ENCODE measurements around the gene ROCK2. TPM values are rescaled to one million over a fixed set of nuclear protein-coding genes. Genes with fewer than 3 reads are reported as not detected.

The ROCK2 gene
- total and polyA plus RNA-seq, 2 of the 13 experiments (the other 11 are each of a cell fraction or from before 2014, with no cell fraction given) = 38.1 to 119 TPM

DNA sequence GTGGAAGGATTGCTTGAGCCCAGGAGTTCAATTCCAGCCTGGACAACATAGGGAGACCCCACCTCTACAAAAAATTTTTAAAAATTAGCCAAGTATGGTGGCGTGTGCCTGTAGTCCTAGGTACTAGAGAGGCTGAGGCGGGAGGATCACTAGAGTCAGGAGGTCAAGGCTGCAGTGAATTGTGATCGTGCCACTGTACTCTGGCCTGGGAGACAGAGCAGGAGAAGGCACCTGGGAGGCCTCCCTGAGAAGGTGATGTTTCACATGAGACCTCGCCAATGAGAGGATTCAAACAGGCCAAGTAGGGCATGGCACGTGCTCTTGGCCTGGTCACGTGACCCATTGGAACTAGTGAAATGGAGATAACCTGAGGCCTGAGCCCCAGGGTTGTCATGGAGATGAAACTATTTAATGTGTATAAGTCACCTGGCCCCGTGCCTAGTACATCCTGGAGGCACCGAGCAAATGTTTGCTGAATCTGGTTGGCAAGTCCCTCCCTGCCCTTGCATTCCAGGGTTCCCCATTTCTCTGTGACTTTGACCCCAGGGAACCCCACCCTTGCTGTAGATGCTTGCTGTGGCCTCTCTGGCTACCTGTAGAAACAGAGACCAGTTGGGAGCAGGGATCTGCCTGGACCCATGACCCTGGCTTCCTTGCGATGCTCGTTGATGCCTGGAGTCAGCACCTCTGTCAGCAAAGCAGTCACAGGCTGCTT lies 26.1 kb upstream of the ROCK2 start (continued):
- TF ChIP-seq, protein P1, sequence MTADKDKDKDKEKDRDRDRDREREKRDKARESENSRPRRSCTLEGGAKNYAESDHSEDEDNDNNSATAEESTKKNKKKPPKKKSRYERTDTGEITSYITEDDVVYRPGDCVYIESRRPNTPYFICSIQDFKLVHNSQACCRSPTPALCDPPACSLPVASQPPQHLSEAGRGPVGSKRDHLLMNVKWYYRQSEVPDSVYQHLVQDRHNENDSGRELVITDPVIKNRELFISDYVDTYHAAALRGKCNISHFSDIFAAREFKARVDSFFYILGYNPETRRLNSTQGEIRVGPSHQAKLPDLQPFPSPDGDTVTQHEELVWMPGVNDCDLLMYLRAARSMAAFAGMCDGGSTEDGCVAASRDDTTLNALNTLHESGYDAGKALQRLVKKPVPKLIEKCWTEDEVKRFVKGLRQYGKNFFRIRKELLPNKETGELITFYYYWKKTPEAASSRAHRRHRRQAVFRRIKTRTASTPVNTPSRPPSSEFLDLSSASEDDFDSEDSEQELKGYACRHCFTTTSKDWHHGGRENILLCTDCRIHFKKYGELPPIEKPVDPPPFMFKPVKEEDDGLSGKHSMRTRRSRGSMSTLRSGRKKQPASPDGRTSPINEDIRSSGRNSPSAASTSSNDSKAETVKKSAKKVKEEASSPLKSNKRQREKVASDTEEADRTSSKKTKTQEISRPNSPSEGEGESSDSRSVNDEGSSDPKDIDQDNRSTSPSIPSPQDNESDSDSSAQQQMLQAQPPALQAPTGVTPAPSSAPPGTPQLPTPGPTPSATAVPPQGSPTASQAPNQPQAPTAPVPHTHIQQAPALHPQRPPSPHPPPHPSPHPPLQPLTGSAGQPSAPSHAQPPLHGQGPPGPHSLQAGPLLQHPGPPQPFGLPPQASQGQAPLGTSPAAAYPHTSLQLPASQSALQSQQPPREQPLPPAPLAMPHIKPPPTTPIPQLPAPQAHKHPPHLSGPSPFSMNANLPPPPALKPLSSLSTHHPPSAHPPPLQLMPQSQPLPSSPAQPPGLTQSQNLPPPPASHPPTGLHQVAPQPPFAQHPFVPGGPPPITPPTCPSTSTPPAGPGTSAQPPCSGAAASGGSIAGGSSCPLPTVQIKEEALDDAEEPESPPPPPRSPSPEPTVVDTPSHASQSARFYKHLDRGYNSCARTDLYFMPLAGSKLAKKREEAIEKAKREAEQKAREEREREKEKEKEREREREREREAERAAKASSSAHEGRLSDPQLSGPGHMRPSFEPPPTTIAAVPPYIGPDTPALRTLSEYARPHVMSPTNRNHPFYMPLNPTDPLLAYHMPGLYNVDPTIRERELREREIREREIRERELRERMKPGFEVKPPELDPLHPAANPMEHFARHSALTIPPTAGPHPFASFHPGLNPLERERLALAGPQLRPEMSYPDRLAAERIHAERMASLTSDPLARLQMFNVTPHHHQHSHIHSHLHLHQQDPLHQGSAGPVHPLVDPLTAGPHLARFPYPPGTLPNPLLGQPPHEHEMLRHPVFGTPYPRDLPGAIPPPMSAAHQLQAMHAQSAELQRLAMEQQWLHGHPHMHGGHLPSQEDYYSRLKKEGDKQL (CRISPR knock-in tag; IDR thresholded peaks at IDR 0.05; ENCODE audit: low read depth) = peak; percentile 74; the same call in 1 of the 2 replicates
- TF ChIP-seq, protein P2, sequence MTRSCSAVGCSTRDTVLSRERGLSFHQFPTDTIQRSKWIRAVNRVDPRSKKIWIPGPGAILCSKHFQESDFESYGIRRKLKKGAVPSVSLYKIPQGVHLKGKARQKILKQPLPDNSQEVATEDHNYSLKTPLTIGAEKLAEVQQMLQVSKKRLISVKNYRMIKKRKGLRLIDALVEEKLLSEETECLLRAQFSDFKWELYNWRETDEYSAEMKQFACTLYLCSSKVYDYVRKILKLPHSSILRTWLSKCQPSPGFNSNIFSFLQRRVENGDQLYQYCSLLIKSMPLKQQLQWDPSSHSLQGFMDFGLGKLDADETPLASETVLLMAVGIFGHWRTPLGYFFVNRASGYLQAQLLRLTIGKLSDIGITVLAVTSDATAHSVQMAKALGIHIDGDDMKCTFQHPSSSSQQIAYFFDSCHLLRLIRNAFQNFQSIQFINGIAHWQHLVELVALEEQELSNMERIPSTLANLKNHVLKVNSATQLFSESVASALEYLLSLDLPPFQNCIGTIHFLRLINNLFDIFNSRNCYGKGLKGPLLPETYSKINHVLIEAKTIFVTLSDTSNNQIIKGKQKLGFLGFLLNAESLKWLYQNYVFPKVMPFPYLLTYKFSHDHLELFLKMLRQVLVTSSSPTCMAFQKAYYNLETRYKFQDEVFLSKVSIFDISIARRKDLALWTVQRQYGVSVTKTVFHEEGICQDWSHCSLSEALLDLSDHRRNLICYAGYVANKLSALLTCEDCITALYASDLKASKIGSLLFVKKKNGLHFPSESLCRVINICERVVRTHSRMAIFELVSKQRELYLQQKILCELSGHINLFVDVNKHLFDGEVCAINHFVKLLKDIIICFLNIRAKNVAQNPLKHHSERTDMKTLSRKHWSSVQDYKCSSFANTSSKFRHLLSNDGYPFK (CRISPR knock-in tag; IDR thresholded peaks at IDR 0.05; ENCODE audit: borderline replicate concordance) = peak; percentile 67
- TF ChIP-seq TOPORS (CRISPR knock-in tag; IDR thresholded peaks at IDR 0.05) = peak; percentile 98
- no peak for TF ChIP-seq ZNF3 (CRISPR knock-in tag; IDR thresholded peaks at IDR 0.05)
- TF ChIP-seq, protein P3, sequence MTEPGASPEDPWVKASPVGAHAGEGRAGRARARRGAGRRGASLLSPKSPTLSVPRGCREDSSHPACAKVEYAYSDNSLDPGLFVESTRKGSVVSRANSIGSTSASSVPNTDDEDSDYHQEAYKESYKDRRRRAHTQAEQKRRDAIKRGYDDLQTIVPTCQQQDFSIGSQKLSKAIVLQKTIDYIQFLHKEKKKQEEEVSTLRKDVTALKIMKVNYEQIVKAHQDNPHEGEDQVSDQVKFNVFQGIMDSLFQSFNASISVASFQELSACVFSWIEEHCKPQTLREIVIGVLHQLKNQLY (CRISPR knock-in tag; IDR thresholded peaks at IDR 0.05) = peak; percentile 91
- no peak for TF ChIP-seq ZFP62 (CRISPR knock-in tag; IDR thresholded peaks at IDR 0.05)
- TF ChIP-seq SP2 (CRISPR knock-in tag; IDR thresholded peaks at IDR 0.05) = no peak
- TF ChIP-seq, protein P4, sequence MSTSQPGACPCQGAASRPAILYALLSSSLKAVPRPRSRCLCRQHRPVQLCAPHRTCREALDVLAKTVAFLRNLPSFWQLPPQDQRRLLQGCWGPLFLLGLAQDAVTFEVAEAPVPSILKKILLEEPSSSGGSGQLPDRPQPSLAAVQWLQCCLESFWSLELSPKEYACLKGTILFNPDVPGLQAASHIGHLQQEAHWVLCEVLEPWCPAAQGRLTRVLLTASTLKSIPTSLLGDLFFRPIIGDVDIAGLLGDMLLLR (CRISPR knock-in tag; IDR thresholded peaks at IDR 0.05) = peak; percentile 84
- TF ChIP-seq TOE1 (CRISPR knock-in tag; IDR thresholded peaks at IDR 0.05) = peak; percentile 97
- peak; percentile 88; the same call in 1 of the 2 replicates for TF ChIP-seq ZFAT (CRISPR knock-in tag; conservative IDR thresholded peaks at IDR 0.05)
- TF ChIP-seq ZNF563 (CRISPR knock-in tag; IDR thresholded peaks at IDR 0.05) = no peak
- TF ChIP-seq ZNF772 (CRISPR knock-in tag; IDR thresholded peaks at IDR 0.05) = no peak
- peak; percentile 22 for TF ChIP-seq MED8 (CRISPR knock-in tag; IDR thresholded peaks at IDR 0.05; ENCODE audit: insufficient replicate concordance)
- peak; percentile 82; the same call in 1 of the 2 replicates for TF ChIP-seq MTF1 (CRISPR knock-in tag; IDR thresholded peaks at IDR 0.05)
- peak; percentile 35 for TF ChIP-seq TBL1XR1 (IDR thresholded peaks at IDR 0.05; ENCODE audit: borderline replicate concordance, low read length, partially characterized antibody)
- TF ChIP-seq PRPF4 (IDR thresholded peaks at IDR 0.05; ENCODE audit: low read depth, low read length, poor library complexity, severe bottlenecking) = no peak
- TF ChIP-seq, protein P5, sequence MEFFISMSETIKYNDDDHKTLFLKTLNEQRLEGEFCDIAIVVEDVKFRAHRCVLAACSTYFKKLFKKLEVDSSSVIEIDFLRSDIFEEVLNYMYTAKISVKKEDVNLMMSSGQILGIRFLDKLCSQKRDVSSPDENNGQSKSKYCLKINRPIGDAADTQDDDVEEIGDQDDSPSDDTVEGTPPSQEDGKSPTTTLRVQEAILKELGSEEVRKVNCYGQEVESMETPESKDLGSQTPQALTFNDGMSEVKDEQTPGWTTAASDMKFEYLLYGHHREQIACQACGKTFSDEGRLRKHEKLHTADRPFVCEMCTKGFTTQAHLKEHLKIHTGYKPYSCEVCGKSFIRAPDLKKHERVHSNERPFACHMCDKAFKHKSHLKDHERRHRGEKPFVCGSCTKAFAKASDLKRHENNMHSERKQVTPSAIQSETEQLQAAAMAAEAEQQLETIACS (CRISPR knock-in tag; IDR thresholded peaks at IDR 0.05) = peak; percentile 53
- 0 out of 2 replicates have a peak, but pooled peaks have one; percentile 81 for TF ChIP-seq ZNF570 (CRISPR knock-in tag; IDR thresholded peaks at IDR 0.05; ENCODE audit: borderline replicate concordance)
- no peak for TF ChIP-seq ZNF20 (CRISPR knock-in tag; IDR thresholded peaks at IDR 0.05)

All from HepG2 (cell line).